Cerebellar cortex (tissue), 1 donor: Measurements from ENCODE around the gene ZDHHC15.
A peak's percentile ranks its signal among the peaks of the same experiment; 100 is the strongest.
"Not testable (repeated sequence)": the region's sequence is repeated elsewhere in the genome, so short reads cannot be mapped to it uniquely, and the experiment has no call there.

Source experiments
- DNase-seq: peaks from one replicate; pipeline ENCODE4 v3.0.0-alpha.2; 2015; ENCODE audit warnings: low spot score

Gene ZDHHC15, protein sequence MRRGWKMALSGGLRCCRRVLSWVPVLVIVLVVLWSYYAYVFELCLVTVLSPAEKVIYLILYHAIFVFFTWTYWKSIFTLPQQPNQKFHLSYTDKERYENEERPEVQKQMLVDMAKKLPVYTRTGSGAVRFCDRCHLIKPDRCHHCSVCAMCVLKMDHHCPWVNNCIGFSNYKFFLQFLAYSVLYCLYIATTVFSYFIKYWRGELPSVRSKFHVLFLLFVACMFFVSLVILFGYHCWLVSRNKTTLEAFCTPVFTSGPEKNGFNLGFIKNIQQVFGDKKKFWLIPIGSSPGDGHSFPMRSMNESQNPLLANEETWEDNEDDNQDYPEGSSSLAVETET

DNA sequence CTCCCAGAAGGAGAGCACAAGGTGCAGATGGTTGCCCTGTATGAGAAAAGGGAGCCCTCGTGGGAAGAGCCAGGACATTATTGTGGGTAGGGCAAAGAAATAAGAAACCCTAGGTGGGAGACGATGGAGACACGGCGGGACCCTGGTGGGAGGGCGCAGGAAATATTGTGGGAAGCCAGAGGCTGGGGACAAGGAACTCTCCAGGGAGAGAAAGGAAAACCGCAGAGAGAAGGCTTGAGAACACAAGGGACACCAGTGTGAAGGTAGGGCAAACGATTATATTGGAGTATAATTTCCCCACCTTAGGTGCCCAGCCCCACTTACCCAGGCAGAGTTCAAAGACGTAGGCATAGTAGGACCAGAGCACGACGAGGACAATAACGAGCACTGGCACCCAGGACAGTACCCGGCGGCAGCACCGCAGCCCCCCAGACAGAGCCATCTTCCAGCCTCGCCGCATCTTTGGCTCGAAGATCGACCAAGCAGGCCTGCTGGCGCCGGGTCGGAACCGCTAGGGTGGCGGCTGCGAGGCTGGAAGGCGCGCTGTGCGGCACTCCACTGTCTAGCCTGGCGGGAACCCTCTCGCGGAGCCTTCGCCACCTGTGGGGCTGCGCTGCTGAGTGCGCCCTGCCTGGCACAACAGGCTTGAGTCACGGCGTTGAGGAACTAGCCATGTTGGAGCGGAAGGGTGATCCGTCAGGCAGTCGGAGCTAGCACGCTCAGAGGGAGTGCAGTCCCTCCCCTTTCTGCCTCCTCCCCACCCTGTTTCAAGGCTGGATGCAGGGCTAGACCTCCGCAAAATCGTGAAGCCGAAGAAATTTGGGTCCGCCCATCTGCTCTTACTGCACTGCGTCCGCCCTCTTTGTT is at the start of gene ZDHHC15:
Gene ZDHHC15, minus strand, starts transcription at position 473 of the 867 bp plus-strand sequence. Its CDS starts 13 bp downstream, at position 460.
- DNase-seq, result peak; percentile 66

DNA sequence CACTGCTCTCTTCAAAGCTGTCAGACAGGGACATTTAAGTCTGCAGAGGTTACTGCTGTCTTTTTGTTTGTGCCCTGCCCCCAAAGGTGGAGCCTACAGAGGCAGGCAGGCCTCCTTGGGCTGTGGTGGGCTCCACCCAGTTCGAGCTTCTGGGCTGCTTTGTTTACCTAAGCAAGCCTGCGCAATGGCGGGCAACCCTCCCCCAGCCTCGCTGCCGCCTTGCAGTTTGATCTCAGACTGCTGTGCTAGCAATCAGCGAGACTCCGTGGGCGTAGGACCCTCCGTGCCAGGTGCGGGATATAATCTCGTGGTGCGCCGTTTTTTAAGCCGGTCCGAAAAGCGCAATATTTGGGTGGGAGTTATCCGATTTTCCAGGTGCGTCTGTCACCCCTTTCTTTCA is 37.7 kb upstream of the ZDHHC15 start:
- not testable (repeated sequence) for DNase-seq

DNA sequence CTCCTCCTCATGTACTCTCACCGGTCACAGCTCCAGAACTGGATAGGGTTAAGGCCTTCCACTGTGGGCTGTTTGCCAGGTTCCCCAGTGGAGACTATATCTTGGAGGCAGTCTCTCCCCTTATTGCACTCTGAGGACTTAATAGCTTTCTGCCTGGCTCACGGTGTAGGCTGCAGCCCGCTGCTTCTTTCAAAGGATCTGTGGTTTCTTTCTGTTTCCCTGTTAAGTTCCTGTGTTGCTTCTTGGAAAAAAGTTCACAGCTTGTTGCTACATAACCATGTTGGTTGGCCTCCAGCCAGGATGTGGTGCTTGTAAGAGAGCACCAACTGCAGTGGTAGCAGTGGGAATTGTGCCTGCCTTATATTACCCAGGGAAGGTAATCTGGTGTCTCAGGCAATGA is 24.9 kb upstream of the ZDHHC15 start:
- DNase-seq, result no peak

DNA sequence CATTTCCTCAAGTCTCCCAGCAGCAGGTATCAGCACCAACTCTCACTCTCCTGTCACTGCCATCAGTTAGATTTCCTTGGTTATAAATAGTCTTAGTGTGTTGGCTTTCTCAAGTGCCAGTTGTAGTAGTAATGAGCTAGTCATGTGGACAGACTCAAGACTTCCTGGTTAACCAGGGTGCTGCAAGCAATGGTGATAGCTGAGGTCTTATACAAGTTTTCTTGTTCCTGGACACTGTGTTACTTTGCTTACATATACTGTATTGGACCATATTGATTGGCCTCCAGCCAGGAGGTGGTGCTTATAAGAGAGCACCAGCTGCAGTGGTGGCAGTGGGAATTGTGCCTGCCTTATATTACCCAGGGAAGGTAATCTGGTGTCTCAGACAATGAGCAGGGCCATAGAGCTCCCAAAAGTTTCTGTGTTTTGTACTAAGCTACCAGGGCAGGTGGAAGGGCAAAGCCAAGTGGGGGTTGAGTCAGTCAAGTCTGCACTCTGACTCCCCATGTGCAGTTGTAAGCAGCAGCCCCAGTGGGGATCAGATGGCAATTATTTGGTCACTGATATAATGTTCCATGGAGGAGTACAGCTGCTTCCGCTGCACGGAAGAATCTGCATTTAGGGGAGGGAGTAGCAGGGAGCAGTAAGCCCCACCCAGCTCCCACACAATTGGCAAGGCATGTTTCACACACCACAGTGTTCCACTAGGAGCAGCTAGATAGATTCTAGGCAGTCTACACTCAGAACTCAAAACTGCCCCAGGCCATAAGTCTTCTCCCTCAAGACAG is 24.1 kb upstream of the ZDHHC15 start:
- DNase-seq, result no peak

DNA sequence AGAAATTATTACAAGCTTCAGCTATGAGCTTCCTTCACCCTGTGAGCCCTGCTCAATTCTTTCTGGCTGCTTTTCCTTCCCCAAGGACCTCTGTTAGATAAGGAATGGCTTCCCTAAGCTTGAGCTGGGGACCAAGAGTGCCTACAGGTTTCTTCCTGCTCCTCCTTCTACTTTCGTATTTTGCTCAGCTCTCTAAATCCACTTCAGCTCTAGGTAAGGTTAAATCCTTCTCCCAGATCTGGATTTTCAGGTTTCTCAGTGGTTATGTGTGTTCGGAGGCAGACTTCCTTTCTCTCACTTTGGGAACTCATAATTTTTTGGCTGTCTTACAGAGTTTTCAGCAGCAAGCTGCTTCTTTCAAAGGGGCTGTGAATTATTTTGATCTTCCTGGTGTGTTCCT is 21.9 kb upstream of the ZDHHC15 start:
- DNase-seq, result no peak

DNA sequence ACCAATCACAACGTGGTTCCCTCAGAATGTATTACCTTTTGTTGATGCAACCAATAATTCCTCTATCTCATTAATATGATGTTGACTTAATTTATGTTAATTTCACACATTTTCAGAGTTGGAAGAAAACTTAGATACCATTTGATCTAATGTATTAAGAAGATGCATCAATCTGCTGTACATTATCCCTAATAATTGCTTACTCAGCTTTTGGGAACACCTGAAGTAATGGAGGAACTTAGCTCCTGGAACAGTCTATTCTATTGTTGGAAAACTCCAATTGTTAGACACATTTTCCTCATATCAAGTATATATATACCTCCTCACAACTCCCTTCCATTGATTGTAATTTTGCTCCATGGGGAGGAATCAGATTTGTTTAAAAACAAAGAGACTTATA is 38.9 kb downstream of the ZDHHC15 start:
- DNase-seq, result no peak

DNA sequence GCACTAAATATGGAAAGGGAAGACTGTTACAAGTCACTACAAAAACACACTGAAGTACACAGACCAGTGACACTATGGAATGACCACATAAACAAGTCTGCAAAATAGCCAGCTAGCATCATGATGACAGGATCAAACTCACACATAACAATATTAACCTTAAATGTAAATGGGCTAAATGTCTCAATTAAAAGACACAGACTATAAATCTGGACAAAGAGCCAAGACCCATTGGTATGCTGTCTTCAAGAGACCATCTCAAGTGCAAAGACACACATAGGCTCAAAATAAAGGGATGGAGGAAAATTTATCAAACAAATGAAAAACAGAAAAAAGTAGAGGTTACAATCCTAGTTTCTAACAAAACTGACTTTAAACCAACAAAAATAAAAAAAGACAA is 61.1 kb downstream of the ZDHHC15 start:
- not testable (repeated sequence) for DNase-seq

DNA sequence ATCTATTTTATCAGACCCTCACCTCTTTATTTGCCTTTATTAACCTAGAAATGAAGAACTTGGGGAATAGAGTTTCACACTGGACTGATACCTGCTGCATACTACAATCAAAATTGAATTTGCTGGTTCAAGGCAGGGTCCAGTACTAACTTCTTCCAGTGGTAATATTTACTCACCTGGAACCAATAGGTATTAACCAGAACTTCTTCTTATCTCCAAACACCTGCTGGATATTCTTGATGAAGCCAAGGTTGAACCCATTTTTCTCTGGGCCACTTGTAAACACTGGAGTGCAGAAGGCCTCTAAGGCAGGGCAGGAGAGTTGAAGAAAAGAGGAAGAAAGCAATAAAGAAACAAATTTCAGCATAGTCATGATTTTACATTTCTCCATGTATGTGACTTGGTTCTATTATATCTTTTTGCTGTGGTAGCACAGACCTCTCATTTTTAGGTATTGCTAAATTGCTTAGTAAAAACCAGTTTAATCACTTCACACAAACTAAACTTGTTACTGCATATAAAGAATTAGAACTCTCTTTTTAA is 101.1 kb downstream of the ZDHHC15 start:
- DNase-seq, result no peak

DNA sequence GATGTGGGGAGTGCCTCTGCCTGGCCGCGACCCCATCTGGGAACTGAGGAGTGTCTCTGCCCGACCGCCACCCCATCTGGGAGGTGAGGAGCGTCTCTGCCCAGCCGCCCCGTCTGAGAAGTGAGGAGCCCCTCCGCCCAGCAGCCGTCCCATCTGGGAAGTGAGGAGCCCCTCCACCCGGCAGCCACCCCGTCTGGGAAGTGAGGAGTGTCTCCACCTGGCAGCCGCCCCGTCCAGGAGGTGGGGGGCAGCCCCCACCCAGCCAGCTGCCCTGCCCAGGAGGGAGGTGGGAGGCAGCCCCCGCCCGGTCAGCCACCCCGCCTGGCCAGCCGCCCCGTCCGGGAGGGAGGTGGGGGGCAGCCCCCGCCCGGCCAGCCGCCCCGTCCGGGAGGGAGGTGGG is 115.7 kb downstream of the ZDHHC15 start:
- DNase-seq, result not testable (repeated sequence)

DNA sequence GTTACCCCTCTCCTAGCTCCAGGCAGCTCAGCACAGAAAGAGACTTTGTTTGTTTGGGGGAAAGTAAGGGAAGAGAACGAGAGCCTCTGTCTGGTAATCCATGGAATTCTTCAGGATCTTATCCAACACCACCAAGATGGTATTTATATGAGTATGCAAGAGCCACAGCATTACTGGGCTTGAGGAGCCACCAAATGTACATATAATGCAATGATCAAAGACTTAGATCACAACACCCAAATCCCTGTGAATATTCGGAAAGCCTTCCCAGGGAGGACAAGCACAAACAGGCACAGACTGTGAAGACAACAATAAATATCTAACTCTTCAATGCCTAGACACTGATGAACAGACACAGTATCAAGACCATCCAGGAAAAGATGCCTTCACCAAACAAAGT is 132.4 kb downstream of the ZDHHC15 start:
- DNase-seq, result no peak

DNA sequence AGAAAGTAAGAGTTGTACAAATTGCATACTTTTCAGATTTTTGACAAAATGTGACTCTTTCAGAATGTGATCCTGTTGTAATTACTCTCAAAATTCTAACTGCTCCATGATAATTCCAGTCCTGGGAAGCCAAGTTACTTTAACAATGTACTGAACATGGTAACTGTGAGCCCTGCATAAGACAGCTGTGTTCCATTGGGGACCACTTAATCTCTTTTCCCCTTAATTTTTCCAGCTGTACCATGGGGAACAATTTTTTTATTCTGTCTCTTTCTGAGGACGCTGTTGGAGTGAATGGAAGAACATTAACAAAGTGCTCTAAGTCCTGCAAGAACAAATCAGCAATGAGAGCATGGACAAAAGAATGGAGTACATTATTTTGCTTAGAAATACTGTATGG is 153.1 kb downstream of the ZDHHC15 start:
- no peak for DNase-seq

DNA sequence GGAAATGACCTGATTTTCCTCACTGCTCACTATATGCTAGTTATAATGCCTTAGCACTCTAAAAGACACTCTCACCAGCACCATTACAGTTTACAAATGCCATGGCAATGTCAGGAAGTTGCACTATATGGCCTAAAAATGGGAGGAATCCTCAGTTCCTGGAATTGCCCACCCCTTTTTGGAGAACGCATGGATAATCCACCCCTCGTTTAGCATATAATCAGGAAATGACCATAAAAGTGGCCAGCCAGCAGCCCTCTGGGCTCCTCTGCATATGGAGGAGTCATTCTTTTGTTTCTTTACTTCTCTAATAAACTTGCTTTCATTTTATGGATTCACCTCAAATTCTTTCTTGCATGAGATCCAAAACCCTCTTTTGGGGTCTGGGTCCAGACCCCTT is 156.0 kb downstream of the ZDHHC15 start:
- no peak for DNase-seq

DNA sequence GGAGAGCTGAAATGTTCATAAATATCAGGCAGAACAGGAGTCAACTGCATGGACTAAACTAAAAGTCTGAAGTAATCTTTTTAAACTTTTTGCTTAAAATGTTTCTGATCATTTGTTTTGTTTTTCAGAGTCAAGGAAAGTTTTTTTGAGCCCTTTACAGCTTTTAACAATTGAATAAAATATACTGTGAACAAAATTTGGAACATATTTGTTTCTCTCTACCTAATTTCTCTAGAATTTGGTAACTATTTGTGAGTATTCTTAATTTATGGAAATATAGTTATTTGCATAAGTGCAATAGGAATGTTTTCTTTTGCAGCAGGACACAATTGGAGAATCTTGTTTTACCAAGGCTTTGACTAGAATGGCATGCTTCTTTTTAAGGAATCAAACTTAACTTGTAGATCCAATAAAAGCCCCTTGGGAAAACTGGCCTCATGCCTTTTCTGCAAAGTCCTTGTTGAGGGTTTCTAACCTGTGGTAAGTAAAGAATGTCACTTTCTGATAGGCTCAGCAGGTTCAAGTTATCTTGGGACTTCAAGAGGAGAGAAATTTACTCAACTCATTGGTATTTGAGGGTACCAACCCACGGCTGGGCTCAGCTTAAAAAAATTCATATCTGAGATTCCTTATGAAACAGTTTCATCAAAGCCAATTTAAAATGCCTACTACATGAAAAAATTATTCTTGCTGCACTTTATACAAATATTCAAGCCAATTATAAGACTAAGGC is 157.4 kb downstream of the ZDHHC15 start:
- DNase-seq, result no peak

DNA sequence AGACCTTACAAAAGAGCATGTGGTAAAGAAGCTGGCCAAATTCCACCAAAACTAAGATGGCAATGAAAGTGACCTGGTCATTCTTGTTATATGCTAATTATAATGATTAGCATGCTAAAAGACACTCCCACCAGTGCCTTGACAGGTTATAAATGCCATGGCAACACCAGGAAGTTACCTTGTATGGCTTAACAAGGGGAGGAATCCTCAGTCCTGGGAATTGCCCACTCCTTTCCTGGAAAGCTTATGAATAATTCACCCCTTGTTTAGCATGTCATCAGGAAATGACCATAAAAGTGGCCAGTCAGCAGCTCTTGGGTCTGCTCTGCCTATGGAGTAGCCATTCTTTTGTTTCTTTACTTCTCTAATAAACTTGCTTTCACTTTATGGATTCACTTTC is 161.0 kb downstream of the ZDHHC15 start:
- DNase-seq, result no peak

DNA sequence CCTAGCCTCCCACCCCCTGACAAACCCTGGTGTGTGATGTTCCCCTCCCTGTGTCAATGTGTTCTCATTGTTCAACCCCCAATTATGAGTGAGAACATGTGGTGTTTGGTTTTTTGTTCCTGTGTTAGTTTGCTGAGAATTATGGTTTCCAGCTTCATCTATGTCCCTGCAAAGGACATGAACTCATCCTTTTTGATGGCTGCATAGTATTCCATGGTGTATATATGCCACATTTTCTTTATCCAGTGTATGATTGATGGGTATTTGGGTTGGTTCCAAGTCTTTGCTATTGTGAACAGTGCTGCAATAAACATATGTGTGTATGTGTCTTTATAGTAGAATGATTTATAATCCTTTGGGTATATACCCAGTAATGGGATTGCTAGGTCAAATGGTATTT is 174.2 kb downstream of the ZDHHC15 start:
- DNase-seq, result not testable (repeated sequence)

DNA sequence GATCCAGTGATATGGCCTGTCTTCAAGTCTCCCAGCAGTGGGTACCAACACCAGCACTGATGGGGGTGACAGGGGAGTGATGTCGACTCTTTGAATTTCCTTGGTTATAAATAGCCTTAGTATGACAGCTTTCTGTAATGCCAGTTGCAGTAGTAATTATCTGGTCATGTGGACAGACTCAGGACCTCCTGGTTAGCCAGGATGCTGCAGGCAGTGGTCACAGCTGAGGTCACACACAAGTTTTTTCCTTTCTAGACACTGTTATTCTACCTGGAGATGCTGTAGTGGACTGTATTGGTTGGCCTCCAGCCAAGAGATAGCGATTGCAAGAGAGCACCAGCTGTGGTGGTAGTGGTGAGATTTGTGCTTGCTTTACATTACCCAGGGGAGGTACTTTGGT is 185.3 kb downstream of the ZDHHC15 start:
- no peak for DNase-seq

DNA sequence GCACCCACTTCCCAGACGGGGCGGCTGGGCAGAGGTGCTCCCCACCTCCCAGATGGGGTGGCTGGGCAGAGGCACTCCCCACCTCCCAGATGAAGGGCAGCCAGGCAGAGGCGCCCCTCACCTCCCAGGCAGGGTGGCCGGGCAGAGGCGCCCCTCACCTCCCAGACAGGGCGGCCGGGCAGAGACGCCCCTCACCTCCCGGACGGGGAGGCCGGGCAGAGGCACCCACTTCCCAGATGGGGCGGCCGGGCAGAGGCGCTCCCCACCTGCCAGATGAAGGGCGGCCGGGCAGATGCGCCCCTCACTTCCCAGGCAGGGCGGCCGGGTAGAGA is 187.7 kb downstream of the ZDHHC15 start:
- no peak for DNase-seq

DNA sequence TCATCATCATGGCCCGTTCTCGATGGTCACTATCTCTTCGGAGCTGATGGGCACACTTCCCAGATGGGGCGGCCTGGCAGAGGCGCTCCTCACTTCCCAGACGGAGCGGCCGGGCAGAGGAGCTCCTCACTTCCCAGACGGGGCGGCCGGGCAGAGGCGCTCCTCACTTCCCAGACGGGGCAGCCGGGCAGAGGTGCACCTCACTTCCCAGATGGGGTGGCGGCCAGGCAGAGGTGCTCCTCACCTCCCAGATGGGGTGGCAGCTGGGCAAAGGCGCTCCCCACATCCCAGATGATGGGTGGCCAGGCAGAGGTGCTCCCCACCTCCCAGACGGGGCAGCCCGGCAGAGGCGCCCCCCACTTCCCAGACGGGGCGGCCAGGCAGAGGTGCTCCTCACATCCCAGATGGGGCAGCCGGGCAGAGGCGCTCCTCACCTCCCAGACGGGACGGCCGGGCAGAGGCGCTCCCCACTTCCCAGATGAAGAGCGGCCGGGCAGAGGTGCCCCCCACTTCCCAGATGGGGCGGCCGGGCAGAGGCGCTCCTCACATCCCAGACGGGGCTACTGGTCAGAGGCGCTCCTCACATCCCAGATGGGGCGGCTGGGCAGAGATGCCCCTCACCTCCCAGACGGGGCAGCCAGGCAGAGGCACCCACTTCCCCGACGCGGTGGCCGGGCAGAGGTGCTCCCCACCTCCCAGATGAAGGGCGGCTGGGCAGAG is 188.3 kb downstream of the ZDHHC15 start:
- not testable (repeated sequence) for DNase-seq

DNA sequence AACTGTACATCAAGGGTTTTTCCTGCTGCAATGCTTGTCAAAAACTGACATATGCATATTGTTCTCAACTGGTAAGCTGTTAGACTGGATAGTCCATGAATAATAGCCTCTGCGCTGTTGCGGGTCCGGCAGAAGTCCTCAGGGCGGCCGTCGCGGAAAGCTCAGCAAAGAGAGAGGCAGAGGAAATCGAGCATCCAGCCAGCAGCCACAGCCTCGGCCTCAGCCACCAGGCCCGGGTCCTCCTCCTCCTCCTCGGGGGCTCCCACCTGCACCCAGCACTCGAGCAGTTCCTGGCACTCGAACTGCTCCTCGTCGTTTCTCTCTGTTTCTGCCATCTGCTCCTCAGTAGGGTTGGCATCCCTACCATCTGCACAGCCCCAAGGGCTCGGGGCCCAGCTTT is 195.2 kb downstream of the ZDHHC15 start:
- DNase-seq, result no peak
